GM19238 (cell line): ENCODE measurements around the gene MFAP1.

Experiments
- DNase-seq: peaks from one replicate; pipeline ENCODE4 v3.0.0; 2011; ENCODE audit warnings: low spot score; ENCODE audit not compliant: insufficient read length

The MFAP1 gene

GRCh38 chr15:43776718-43777266 lies 47.7 kb downstream of the MFAP1 start, which contains the start of gene ELL3:
Gene ELL3, minus strand, starts transcription at chr15:43776966. Its CDS starts 65 bp downstream, at chr15:43776901.
- peak; percentile 34 for DNase-seq

- peak; percentile 60 for DNase-seq
Observed at GRCh38 chr15:43776101-43776717, 48.3 kb downstream of the MFAP1 start.

- DNase-seq, result no peak
Observed at GRCh38 chr15:43775411-43775965, 49.0 kb downstream of the MFAP1 start.

GRCh38 chr15:43774062-43774461 lies 50.4 kb downstream of the MFAP1 start:
- no peak for DNase-seq

GRCh38 chr15:43772624-43773023 lies 51.9 kb downstream of the MFAP1 start:
- no peak for DNase-seq

- no peak for DNase-seq
Observed at GRCh38 chr15:43771816-43772215, 52.7 kb downstream of the MFAP1 start.

- DNase-seq, result peak; percentile 23
Observed at GRCh38 chr15:43769584-43770228, 54.8 kb downstream of the MFAP1 start.

- no peak for DNase-seq
Observed at GRCh38 chr15:43763819-43764446, 60.6 kb downstream of the MFAP1 start.

GRCh38 chr15:43762824-43763223 lies 61.7 kb downstream of the MFAP1 start:
- DNase-seq, result no peak
